Embryonic facial prominence (tissue), 1 donor: ENCODE data around the gene PLGRKT.
"Not testable (repeated sequence)": the region's sequence is repeated elsewhere in the genome, so short reads cannot be mapped to it uniquely, and the experiment has no call there.

Experiments
- DNase-seq: peaks from one replicate; pipeline ENCODE4 v3.0.0-alpha.2; 2016; ENCODE audit errors: extremely low spot score

PLGRKT gene

GRCh38 chr9:5452286-5452609 lies 14.5 kb upstream of the PLGRKT start:
- no peak for DNase-seq

- DNase-seq = no peak
These were observed 12.8 kb upstream of the PLGRKT start, which contains the start of gene CD274 for GRCh38 chr9:5450359-5451091. TSS of gene CD274 (plus strand) at chr9:5450542. CDS start at chr9:5456114, 5,572 bp downstream.

GRCh38 chr9:5449521-5450358 lies 12.0 kb upstream of the PLGRKT start:
- DNase-seq = no peak

GRCh38 chr9:5448461-5449435 lies 11.0 kb upstream of the PLGRKT start:
- DNase-seq = no peak

DNA sequence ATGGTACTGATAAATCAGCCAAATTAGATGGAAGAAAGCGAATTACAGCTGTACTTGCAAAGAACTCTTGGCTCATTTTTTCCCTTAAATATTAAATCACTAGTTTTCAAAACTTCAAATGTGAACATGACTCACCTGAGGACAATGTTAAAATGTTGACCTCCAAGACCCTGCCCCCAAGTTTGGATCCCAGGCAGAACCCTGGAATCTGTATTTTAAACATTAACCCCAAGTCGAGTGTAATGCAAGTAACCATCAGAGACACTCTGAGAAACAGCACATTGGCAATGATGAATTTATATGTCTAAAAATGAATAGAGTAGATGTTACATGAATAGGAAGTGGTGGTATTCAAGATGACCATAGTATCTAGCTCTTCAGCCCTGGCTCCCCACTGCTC lies 10.3 kb upstream of the PLGRKT start:
- no peak for DNase-seq

- DNase-seq = no peak
These were observed 9.6 kb upstream of the PLGRKT start for GRCh38 chr9:5447337-5447736.

DNA sequence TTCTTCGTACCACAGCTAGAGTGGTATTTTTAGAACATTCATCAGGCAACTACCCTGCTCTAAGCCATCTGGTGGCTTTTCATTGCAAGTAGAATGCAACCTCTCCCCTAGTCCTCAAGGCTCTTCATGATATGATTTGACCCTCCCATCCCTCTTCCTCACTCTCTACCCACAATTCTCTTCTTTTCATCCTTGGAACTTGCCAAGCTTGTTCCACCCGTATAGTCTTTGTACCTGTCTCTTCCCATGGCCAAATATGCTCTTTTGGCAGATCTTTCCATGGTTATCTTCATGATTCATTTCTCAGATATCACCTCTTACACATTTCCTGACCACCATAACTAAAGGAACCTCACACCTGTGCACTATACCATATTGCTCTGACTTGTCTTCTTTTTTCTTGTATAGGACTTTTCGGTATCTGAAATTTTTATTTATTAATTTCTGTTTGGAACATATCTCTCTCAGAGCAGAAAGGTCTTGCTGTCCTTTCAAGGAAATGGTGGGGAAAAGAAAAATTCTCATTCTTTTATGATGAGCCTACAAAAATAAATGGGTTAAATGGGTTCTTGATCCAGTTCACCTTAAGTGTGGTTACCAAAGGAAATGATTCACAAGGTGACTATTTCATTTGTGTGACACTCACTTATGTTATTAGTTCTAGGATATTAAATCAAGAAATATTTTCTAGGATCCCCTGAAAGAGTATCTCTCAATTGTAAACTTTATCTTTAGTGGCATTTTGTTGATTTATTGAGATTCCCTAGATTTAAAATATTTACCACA lies 8.9 kb upstream of the PLGRKT start:
- no peak for DNase-seq

- no peak for DNase-seq
These were observed 8.2 kb upstream of the PLGRKT start for GRCh38 chr9:5445886-5446285.

DNA sequence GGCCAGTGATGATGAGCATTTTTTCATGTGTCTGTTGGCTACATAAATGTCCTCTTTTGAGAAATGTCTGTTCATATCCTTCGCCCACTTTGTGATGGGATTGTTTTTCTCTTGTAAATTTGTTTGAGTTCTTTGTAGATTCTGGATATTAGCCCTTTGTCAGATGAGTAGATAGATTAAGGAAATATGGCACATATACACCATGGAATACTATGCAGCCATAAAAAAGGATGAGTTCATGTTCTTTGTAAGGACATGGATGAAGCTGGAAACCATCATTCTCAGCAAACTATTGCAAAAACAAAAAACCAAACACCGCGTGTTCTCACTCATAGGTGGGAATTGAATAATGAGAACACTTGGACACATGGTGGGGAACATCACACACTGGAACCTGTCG lies 7.4 kb upstream of the PLGRKT start:
- DNase-seq = not testable (repeated sequence)

DNA sequence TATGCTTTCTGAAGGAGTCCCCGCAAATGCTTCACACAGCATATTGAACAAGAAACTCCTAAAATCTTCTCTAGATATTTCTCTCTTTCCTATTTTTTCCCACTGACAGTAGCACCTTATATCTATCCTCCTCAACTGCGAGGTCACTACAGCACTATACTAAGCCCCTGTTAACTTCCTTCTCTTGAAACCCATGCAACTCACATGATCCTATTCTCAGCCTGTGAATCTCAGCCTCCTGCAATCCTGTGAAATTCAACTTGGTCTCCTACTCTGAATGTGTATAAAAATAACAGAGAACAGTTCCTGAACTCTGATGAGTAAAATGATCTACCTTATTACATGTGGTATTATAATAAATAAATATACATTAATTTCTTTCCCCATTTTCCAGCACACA lies 6.1 kb upstream of the PLGRKT start:
- no peak for DNase-seq

DNA sequence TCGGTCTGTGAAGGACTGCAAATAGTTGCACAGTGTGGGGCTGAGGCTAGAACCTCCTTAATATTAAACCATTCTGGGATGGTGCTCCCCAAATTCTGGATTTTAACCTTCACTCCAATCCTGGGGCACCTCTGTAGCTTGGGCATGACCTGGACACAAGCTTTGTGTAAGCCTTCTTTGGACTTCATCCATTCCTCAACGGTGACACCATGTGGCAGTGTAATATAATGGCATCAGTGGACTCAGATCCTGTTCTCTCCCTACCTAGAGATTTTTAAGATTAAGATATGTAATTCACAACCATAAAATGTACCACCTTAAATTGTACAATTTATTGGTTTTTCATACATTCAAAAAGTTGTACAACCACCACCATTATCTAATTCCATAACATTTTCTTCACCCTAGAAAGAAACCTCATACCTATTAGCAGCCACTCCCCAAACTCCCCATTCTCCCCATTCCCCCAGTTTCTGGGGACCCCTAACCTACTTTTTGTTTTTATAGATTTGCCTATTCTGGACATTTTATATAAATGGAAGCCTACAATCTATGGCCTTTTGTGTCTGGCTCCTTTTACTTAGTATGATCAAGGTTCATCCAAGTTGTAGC lies 4.8 kb upstream of the PLGRKT start:
- DNase-seq = no peak

DNA sequence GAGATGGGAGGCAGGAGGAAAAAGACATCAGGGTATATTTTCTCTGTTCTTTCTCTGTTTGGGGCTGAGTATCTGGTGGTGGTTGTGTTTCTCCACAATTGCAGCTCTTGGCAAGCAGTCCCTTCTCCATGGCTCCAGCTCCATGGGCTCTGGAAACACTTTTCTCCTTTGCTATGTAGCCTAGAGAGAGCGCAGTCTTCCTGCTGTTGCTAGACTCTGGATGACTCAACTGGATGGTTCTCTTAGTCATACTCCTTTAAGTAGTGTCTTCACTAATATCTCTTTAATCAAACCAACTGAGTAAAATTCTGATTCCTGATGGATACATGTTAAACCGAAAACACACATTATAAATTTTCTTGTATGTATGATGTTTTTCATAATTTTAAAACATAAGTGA lies 3.3 kb upstream of the PLGRKT start:
- no peak for DNase-seq

DNA sequence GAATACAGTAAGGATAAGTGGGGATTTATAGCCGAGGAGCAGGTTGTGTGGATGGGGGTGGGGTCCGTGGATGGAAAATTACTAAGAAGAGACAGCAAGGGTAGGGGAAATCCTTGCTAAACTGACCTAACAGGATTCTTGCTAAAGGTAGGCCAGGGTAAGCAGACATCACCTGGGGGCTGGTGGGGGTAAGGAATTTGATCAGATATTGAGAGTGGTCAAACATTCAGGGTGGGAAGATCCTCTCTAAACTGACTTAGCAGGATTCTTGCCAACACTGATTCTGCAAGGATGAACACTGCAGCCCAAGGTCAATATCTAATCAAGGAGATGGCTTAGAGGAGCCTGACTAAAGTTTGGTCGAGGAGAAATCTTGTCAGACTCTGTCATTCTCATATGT lies 2.7 kb upstream of the PLGRKT start:
- no peak for DNase-seq

DNA sequence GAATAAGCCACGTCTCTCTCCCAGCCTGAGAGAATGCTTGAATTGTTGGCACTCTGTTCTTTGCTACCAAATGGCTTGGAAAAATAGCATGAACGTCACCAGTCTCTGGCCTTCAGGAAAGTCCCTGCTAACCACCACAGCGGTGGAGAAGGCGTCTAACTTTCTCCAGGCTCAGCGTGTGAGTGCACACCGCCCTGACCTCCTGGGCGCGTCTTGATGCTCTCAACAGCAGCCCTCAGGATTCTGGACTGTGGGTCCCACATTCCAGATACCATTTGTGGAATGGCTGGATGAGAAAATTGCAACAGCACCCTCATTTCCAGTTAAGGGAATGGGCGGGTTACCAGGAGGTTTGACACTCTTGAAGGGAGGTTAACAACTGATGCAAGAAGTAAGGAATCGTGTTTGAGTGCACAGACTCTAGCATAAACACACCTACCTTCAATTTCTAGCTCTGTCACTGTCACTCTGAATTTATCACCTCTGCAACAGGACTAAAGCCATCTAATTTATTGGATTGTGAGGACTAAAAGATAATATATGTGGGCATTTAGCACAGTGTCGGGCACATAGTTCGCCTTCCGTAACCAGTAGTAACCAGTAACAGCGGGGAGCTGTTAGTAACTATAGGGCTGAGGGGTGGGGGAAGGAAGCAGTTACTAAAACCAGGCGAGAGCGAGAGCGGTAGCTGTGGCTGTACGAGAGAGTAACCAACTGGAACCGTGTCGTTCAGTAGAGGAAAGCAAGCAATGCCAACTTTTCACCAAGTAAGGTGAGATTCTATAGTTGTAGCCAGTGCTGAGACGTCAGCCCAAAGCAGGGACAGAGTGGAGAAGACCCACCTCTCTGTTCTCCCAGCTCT lies 807 bp upstream of the PLGRKT start:
- no peak for DNase-seq

DNA sequence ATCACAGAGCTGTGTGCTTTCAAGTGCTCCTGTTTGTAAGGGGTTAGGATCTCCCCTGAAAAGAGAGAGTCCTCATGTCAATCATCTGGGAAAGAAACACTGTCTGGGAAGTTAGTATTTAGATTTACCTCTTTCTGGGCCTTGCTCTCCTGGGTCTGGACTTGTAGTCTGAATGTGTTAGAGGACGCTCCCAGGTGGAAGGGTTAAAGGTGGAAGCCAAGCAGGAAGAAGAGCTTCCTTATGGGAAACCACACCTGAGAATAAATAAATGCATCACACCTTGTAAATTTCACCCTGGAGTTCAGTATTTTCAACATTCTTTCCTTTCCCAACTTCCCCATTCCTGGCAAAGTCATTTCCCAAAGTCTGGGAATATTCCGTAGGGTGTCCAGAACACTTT lies 1.3 kb downstream of the PLGRKT start:
- no peak for DNase-seq

DNA sequence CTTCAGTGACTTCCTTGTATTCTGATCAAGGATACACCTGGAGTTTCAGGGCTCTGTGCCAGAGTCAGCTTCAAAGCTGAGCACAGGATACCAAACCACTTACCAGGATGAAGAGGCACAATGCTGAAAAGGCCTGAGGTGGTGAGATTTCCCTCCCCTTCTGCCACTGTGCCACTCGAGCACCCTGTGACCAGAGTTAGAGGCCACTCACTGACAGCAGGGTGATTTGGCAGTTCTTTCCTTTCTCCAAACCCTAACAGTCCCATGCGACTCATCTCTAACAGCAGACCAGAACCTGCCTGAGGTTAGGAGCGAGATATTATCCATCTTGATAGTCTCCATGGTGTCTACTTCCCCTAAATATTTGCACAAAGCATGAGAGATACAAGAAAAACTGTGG lies 1.8 kb downstream of the PLGRKT start:
- no peak for DNase-seq

DNA sequence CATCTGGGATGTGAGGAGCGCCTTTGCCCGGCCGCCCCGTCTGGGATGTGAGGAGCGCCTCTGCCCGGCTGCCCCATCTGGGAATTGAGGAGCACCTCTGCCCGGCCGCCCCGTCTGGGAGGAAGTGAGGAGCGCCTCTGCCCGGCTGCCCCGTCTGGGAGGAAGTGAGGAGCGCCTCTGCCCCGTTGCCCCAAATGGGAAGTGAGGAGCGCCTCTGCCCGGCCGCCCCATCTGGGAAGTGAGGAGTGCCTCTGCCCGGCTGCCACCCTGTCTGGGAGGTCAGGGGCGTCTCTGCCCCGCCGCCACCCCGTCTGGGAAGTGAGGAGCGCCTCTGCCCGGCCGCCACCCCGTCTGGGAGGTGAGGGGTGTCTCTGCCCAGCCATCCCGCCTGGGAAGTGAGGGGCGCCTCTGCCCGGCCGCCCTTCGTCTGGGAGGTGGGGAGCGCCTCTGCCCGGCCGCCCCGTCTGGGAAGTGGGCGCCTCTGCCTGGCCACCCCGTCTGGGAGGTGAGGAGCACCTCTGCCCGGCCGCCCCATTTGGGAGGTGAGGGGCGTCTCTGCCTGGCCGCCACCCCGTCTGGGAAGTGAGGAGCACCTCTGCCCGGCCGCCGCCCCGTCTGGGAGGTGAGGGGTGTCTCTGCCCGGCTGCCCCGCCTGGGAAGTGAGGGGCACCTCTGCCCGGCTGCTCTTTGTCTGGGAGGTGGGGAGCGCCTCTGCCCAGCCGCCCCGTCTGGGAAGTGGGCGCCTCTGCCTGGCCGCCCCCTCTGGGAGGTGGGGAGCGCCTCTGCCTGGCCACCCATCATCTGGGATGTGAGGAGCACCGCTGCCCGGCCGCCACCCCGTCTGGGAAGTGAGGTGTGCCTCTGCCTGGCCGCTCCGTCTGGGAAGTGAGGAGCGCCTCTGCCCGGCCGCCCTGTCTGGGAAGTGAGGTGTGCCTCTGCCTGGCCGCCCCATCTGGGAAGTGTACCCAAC lies 3.6 kb downstream of the PLGRKT start:
- not testable (repeated sequence) for DNase-seq

DNA sequence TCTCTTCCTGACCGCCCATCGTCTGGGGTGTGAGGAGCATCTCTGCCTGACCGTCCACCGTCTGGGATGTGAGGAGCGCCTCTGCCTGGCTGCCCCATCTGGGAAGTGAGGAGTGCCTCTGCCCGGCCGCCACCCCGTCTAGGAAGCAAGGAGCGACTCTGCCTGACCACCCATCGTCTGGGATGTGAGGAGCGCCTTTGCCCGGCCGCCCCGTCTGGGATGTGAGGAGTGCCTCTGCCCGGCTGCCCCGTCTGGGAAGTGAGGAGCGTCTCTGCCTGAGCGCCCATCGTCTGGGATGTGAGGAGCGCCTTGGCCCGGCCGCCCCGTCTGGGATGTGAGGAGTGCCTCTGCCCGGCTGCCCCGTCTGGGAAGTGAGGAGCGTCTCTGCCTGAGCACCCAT lies 4.4 kb downstream of the PLGRKT start:
- not testable (repeated sequence) for DNase-seq

- not testable (repeated sequence) for DNase-seq
These were observed 4.8 kb downstream of the PLGRKT start for GRCh38 chr9:5432890-5433289.
